MCF 10A (cell line): ENCODE data around the gene SLC35B2. TPM values are rescaled to one million over a fixed set of nuclear protein-coding genes. Genes with fewer than 3 reads are reported as not detected.

Source experiments
- BruUV-seq: library from RNA; stranded (reverse); fragments of 400-500 nt; replicated peaks from 2 replicates; lab custom pipeline; 2021; lab: Mats Ljungman, UMichigan
- CTCF ChIA-PET: fragments of 300-600 bp; sonication (Branson Sonifier 250); formaldehyde crosslinking; extraction: SDS; loops from one replicate; lab custom pipeline; 2021; ENCODE audit warnings: antibody characterized with exemption, inconsistent platforms; lab: Yijun Ruan, JAX
- POLR2A ChIA-PET: fragments of 300-600, 350-650 bp; sonication (Branson Sonifier 250); formaldehyde crosslinking; extraction: SDS; loops from one replicate; lab custom pipeline; 2020; ENCODE audit warnings: antibody characterized with exemption, inconsistent platforms; lab: Yijun Ruan, JAX
- DNase-seq: peaks from one replicate; pipeline ENCODE4 v3.0.0-alpha.2; 2018; ENCODE audit not compliant: unreplicated experiment
- H3K27ac Mint-ChIP-seq: one replicate; pipeline ENCODE4 v1.8.0; 2022; ENCODE audit warnings: mild to moderate bottlenecking, low read depth, mixed read lengths; ENCODE audit not compliant: unreplicated experiment
- H3K27me3 Mint-ChIP-seq: one replicate; pipeline ENCODE4 v1.8.0; 2022; ENCODE audit warnings: mixed read lengths; ENCODE audit not compliant: insufficient read depth, unreplicated experiment
- H3K36me3 Mint-ChIP-seq: one replicate; pipeline ENCODE4 v1.8.0; 2022; ENCODE audit warnings: mild to moderate bottlenecking, moderate library complexity, mixed read lengths; ENCODE audit not compliant: insufficient read depth, unreplicated experiment
- H3K4me1 Mint-ChIP-seq: one replicate; pipeline ENCODE4 v1.8.0; 2022; ENCODE audit warnings: mixed read lengths; ENCODE audit not compliant: insufficient read depth, unreplicated experiment
- H3K4me3 Mint-ChIP-seq: one replicate; pipeline ENCODE4 v1.8.0; 2022; ENCODE audit warnings: mild to moderate bottlenecking, moderate library complexity, mixed read lengths; ENCODE audit not compliant: unreplicated experiment
- H3K9me3 Mint-ChIP-seq: one replicate; pipeline ENCODE4 v1.8.0; 2022; ENCODE audit warnings: mixed read lengths; ENCODE audit not compliant: unreplicated experiment
- intact Hi-C: fragments of 100-400 bp; cut with micrococcal nuclease; formaldehyde crosslinking; loops from 2 replicates; pipeline ENCODE4 v1.14.1; 2022
- total RNA-seq: library from RNA; stranded (reverse); gene quantifications from 2 replicates; pipeline ENCODE4 v1.2.3, GENCODE V29; 2022
- TF ChIP-seq, protein P1 (sequence below): fragments of 200-600 bp; IDR thresholded peaks from one replicate; pipeline ENCODE4 v1.8.0; 2022; ENCODE audit warnings: antibody characterized with exemption, mild to moderate bottlenecking; ENCODE audit not compliant: unreplicated experiment

Gene SLC35B2
- total RNA-seq, 1 experiment from 2014 or later, result 27.1 TPM

DNA sequence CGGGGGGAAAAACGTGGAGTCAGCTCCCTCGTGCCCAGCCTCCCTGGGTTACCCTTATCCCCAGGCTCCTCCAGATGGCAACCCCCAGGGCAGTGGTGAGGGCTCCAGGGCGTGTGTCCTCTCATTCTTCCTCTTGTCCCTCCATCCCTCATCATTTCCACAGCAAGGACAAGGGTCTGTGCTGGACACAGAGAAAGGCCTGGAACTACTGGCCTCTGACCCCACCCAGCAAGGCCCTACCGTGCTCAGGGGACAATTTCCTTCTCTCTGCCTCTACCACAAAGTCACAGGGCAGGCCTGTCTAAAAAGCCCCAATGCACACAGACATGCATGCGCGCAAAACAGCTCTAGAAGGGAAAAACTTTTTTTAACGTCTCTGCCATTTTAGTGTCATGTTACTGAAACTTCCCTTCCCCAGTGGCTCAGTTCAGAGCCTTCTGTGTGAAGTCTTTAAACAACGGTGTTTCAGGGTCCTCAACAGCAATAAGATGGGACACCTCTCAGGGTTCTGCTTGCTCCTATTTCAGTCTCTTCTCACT, 1.1 kb upstream of the SLC35B2 start:
- peak overlapping the region; percentile 57 for H3K27ac Mint-ChIP-seq
- BruUV-seq, result no TSS peak
- intact Hi-C loops, result no loop called here
- no peak for DNase-seq
- POLR2A ChIA-PET, result interaction anchor here (1.0 kb wide), 1 partner anchor 11 kb away, joined by 5 read pairs; the partner anchor contains the start of gene HSP90AB1
- TF ChIP-seq, protein P1, sequence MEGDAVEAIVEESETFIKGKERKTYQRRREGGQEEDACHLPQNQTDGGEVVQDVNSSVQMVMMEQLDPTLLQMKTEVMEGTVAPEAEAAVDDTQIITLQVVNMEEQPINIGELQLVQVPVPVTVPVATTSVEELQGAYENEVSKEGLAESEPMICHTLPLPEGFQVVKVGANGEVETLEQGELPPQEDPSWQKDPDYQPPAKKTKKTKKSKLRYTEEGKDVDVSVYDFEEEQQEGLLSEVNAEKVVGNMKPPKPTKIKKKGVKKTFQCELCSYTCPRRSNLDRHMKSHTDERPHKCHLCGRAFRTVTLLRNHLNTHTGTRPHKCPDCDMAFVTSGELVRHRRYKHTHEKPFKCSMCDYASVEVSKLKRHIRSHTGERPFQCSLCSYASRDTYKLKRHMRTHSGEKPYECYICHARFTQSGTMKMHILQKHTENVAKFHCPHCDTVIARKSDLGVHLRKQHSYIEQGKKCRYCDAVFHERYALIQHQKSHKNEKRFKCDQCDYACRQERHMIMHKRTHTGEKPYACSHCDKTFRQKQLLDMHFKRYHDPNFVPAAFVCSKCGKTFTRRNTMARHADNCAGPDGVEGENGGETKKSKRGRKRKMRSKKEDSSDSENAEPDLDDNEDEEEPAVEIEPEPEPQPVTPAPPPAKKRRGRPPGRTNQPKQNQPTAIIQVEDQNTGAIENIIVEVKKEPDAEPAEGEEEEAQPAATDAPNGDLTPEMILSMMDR, result no peak
- CTCF ChIA-PET, result interaction anchor here (0.6 to 1.2 kb wide), 7 partner anchors 10 to 1119 kb away, joined by 3 to 5 read pairs (median 3); no protein-coding TSS in a partner anchor
- H3K36me3 Mint-ChIP-seq, result peaks cover 41% of the 10 kb centered on the region
- H3K9me3 Mint-ChIP-seq, result no peaks in the 10 kb centered on the region
- peak overlapping the region; percentile 84 for H3K4me3 Mint-ChIP-seq
- peaks cover 50% of the 10 kb centered on the region for H3K4me1 Mint-ChIP-seq
- H3K27me3 Mint-ChIP-seq, result no peaks in the 10 kb centered on the region

DNA sequence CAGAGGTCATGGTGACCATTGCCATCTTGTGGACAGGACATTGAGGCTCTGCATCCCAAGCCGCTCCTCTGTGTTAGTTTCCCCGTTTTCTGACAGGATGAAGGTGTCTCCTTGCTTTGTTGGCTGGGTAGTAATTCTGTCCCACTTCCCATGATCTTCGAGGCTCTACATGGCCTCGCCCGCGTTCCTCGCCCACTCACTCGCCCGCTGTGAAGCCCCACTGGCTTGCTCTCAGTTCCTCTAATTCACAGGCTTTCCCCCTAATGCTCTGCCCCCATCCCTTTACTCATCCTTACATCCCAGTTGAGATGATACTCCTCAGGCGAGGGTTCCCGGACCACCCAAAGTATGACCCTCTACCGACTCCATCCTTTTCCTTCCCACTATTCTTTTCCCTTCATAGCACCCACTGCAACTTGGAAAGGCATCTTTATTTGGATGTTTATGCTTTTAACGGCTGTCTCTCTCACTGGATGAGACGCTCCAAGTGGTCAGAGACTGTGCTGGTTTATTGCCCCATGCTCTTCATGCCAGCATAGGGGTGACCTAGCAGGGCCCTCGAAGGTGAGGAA, 511 bp upstream of the SLC35B2 start:
- H3K27ac Mint-ChIP-seq, result peak overlapping the region; percentile 57
- no peak for DNase-seq
- BruUV-seq, result no TSS peak
- POLR2A ChIA-PET, result interaction anchor here (1.0 to 3.0 kb wide), 4 partner anchors 11 to 132 kb away, joined by 4 to 121 read pairs (median 7); partner anchors contain the start of gene HSP90AB1
- CTCF ChIA-PET, result interaction anchor here (0.7 to 1.9 kb wide), 11 partner anchors 10 to 162 kb away, joined by 3 to 14 read pairs (median 4); partner anchors contain the start of genes AARS2 and HSP90AB1
- H3K4me3 Mint-ChIP-seq, result peak overlapping the region; percentile 84
- TF ChIP-seq, protein P1, result no peak
- H3K4me1 Mint-ChIP-seq, result peaks cover 50% of the 10 kb centered on the region
- H3K36me3 Mint-ChIP-seq, result peaks cover 47% of the 10 kb centered on the region
- no peaks in the 10 kb centered on the region for H3K9me3 Mint-ChIP-seq
- intact Hi-C loops, result loop anchor here (1.0 kb wide), 1 partner anchor 37 kb away; no protein-coding TSS in a partner anchor
- no peaks in the 10 kb centered on the region for H3K27me3 Mint-ChIP-seq

DNA sequence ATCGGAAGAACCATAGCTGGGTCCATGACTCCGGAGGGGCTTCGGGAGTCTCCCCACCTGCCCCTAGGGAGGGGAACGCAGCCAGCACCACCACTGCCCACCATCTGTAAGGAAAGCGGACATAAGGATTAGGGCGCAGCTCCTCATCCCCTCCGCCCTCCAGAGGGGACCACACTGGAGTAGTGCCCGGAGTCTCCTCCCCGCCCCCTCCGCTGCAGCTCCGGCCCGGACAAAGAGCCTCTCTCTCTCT, 628 bp downstream of the SLC35B2 start:
- peak overlapping the region; percentile 84 for H3K4me3 Mint-ChIP-seq
- CTCF ChIA-PET, result interaction anchor here (0.6 to 4.5 kb wide), 33 partner anchors 9 to 484 kb away, joined by 3 to 33 read pairs (median 4); partner anchors contain the start of genes AARS2, HSP90AB1 and SLC29A1
- H3K27me3 Mint-ChIP-seq, result no peaks in the 10 kb centered on the region
- TF ChIP-seq, protein P1, result no peak
- no TSS peak for BruUV-seq
- peaks cover 58% of the 10 kb centered on the region for H3K36me3 Mint-ChIP-seq
- H3K27ac Mint-ChIP-seq, result peak overlapping the region; percentile 57
- intact Hi-C loops, result loop anchor here (1.0 kb wide), 2 partner anchors 10 to 35 kb away; no protein-coding TSS in a partner anchor
- H3K9me3 Mint-ChIP-seq, result no peaks in the 10 kb centered on the region
- peaks cover 54% of the 10 kb centered on the region for H3K4me1 Mint-ChIP-seq
- POLR2A ChIA-PET, result interaction anchor here (0.5 to 3.0 kb wide), 20 partner anchors 9 to 1511 kb away, joined by 3 to 121 read pairs (median 4); partner anchors contain the start of genes AARS2, HSP90AB1, MAD2L1BP and NFKBIE
- no peak for DNase-seq
